Measurements from ENCODE around the gene THEMIS.
"Not testable (repeated sequence)": the region's sequence is repeated elsewhere in the genome, so short reads cannot be mapped to it uniquely, and the experiment has no call there.

Gene THEMIS

GRCh38 chr6:127706216-127706615 lies 194.6 kb downstream of the THEMIS start:
- no peaks in the 10 kb centered on the region for H3K27me3 Mint-ChIP-seq (ENCODE audit: low read depth, poor library complexity)

GRCh38 chr6:127695108-127695507 lies 205.8 kb downstream of the THEMIS start:
- H3K27me3 Mint-ChIP-seq (ENCODE audit: low read depth, poor library complexity) = no peaks in the 10 kb centered on the region
- H3K9me3 Mint-ChIP-seq = no peaks in the 10 kb centered on the region
- H3K4me1 Mint-ChIP-seq = no peaks in the 10 kb centered on the region
- DNase-seq = no peak
- TF ChIP-seq CTCF (IDR thresholded peaks at IDR 0.05) = no peak
- H3K36me3 Mint-ChIP-seq (ENCODE audit: low read depth) = no peaks in the 10 kb centered on the region
- H3K4me3 Mint-ChIP-seq = no peak overlapping the region
- H3K27ac Mint-ChIP-seq = no peak overlapping the region

More at GRCh38 chr6:127706216-127706615, 194.6 kb downstream of the THEMIS start:
- H3K27ac Mint-ChIP-seq = no peak overlapping the region
- DNase-seq = no peak
- no peak for TF ChIP-seq CTCF (IDR thresholded peaks at IDR 0.05)
- peaks cover 4% of the 10 kb centered on the region for H3K9me3 Mint-ChIP-seq
- H3K36me3 Mint-ChIP-seq (ENCODE audit: low read depth) = no peaks in the 10 kb centered on the region
- H3K4me3 Mint-ChIP-seq = no peak overlapping the region
- no peaks in the 10 kb centered on the region for H3K4me1 Mint-ChIP-seq

- Mint-ChIP-seq H3K9me3 (peaks cover 16% of the 10 kb centered on the region), H3K27ac (no peak overlapping the region), H3K27me3 (ENCODE audit: low read depth, poor library complexity) (no peaks in the 10 kb centered on the region), H3K4me3 (no peak overlapping the region), H3K4me1 (no peaks in the 10 kb centered on the region), H3K36me3 (ENCODE audit: low read depth) (no peaks in the 10 kb centered on the region)
- no peak for TF ChIP-seq CTCF (IDR thresholded peaks at IDR 0.05)
- DNase-seq = no peak
Measured at GRCh38 chr6:127691146-127691545, 209.7 kb downstream of the THEMIS start.

GRCh38 chr6:127690588-127690987 lies 210.3 kb downstream of the THEMIS start:
- DNase-seq = no peak
- no peaks in the 10 kb centered on the region for H3K36me3 Mint-ChIP-seq (ENCODE audit: low read depth)
- H3K9me3 Mint-ChIP-seq = peaks cover 16% of the 10 kb centered on the region
- no peak for TF ChIP-seq CTCF (IDR thresholded peaks at IDR 0.05)
- no peaks in the 10 kb centered on the region for H3K27me3 Mint-ChIP-seq (ENCODE audit: low read depth, poor library complexity)
- H3K27ac Mint-ChIP-seq = no peak overlapping the region
- no peaks in the 10 kb centered on the region for H3K4me1 Mint-ChIP-seq
- no peak overlapping the region for H3K4me3 Mint-ChIP-seq

GRCh38 chr6:127690092-127690491 lies 210.8 kb downstream of the THEMIS start:
- Mint-ChIP-seq H3K4me3 (no peak overlapping the region), H3K4me1 (no peaks in the 10 kb centered on the region), H3K27ac (no peak overlapping the region), H3K9me3 (peaks cover 16% of the 10 kb centered on the region), H3K27me3 (ENCODE audit: low read depth, poor library complexity) (no peaks in the 10 kb centered on the region), H3K36me3 (ENCODE audit: low read depth) (no peaks in the 10 kb centered on the region)
- no peak for DNase-seq
- TF ChIP-seq CTCF (IDR thresholded peaks at IDR 0.05) = peak; percentile 52

- H3K27me3 Mint-ChIP-seq (ENCODE audit: low read depth, poor library complexity); DNase-seq; H3K27ac Mint-ChIP-seq; H3K4me3 Mint-ChIP-seq; H3K36me3 Mint-ChIP-seq (ENCODE audit: low read depth); H3K4me1 Mint-ChIP-seq: not testable (repeated sequence)
- peaks cover 16% of the 10 kb centered on the region for H3K9me3 Mint-ChIP-seq
Measured at GRCh38 chr6:127687490-127687889, 213.4 kb downstream of the THEMIS start.

Data from nephron progenitor cell (in vitro differentiated cells).